ENCODE measurements around the gene VASN. TPM values are rescaled to one million over a fixed set of nuclear protein-coding genes. Genes with fewer than 3 reads are reported as not detected.

VASN gene
- total and polyA plus RNA-seq, 10 of the 15 experiments (the other 5 are each of a cell fraction or from before 2014, with no cell fraction given): 0.02 to 0.19 (median 0.14) TPM; not detected in 6

DNA sequence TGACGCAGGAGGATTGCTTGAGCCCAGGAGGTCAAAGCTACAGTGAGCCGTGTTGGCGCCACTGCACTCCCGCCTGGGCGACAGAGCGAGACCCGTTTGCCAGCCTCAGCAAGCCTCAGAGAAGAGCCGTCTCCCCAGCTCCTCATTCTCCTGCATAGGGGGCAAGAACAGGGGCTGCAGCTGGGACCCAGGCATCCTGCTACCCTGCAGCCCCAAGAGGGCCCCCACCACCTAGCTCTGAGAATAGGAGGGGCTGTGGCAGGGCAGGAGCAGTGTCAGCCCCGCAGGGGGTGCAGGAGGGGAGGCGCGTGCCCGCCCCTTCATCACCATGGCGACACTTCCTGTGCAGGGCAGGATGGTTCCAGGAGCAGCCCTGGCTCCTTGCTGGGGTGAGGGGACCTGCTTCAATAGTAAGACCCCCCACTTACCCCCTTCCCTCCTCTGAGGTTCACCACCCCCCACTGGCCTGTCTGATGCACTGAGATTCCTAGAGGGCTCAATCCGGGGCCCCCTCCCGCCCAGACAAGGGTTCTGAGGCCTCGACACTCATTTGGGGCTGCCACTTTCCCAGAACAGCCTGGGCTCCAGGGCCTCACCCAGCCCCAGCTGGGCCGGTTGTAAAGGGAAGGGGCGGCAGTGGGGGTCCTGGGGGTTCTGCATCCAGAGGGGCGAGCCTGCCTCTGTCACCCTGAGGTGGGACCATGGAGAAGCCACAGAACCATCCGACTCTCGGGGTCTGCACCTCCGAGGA, 20.2 kb downstream of the VASN start (continued):
- no peak for TF ChIP-seq REST (IDR thresholded peaks at IDR 0.05; ENCODE audit: low read depth, low read length)
- no peak for TF ChIP-seq PAX5 (IDR thresholded peaks at IDR 0.05; ENCODE audit: borderline replicate concordance, low read depth, low read length)
- TF ChIP-seq, protein P1, sequence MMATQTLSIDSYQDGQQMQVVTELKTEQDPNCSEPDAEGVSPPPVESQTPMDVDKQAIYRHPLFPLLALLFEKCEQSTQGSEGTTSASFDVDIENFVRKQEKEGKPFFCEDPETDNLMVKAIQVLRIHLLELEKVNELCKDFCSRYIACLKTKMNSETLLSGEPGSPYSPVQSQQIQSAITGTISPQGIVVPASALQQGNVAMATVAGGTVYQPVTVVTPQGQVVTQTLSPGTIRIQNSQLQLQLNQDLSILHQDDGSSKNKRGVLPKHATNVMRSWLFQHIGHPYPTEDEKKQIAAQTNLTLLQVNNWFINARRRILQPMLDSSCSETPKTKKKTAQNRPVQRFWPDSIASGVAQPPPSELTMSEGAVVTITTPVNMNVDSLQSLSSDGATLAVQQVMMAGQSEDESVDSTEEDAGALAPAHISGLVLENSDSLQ (IDR thresholded peaks at IDR 0.05): no peak
- TF ChIP-seq, protein P2, sequence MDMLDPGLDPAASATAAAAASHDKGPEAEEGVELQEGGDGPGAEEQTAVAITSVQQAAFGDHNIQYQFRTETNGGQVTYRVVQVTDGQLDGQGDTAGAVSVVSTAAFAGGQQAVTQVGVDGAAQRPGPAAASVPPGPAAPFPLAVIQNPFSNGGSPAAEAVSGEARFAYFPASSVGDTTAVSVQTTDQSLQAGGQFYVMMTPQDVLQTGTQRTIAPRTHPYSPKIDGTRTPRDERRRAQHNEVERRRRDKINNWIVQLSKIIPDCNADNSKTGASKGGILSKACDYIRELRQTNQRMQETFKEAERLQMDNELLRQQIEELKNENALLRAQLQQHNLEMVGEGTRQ (IDR thresholded peaks at IDR 0.05; ENCODE audit: borderline replicate concordance, low read depth, low read length): no peak
- TF ChIP-seq FOS (IDR thresholded peaks at IDR 0.05; ENCODE audit: borderline replicate concordance, extremely low read depth, insufficient read length): no peak
- TF ChIP-seq, protein P3, sequence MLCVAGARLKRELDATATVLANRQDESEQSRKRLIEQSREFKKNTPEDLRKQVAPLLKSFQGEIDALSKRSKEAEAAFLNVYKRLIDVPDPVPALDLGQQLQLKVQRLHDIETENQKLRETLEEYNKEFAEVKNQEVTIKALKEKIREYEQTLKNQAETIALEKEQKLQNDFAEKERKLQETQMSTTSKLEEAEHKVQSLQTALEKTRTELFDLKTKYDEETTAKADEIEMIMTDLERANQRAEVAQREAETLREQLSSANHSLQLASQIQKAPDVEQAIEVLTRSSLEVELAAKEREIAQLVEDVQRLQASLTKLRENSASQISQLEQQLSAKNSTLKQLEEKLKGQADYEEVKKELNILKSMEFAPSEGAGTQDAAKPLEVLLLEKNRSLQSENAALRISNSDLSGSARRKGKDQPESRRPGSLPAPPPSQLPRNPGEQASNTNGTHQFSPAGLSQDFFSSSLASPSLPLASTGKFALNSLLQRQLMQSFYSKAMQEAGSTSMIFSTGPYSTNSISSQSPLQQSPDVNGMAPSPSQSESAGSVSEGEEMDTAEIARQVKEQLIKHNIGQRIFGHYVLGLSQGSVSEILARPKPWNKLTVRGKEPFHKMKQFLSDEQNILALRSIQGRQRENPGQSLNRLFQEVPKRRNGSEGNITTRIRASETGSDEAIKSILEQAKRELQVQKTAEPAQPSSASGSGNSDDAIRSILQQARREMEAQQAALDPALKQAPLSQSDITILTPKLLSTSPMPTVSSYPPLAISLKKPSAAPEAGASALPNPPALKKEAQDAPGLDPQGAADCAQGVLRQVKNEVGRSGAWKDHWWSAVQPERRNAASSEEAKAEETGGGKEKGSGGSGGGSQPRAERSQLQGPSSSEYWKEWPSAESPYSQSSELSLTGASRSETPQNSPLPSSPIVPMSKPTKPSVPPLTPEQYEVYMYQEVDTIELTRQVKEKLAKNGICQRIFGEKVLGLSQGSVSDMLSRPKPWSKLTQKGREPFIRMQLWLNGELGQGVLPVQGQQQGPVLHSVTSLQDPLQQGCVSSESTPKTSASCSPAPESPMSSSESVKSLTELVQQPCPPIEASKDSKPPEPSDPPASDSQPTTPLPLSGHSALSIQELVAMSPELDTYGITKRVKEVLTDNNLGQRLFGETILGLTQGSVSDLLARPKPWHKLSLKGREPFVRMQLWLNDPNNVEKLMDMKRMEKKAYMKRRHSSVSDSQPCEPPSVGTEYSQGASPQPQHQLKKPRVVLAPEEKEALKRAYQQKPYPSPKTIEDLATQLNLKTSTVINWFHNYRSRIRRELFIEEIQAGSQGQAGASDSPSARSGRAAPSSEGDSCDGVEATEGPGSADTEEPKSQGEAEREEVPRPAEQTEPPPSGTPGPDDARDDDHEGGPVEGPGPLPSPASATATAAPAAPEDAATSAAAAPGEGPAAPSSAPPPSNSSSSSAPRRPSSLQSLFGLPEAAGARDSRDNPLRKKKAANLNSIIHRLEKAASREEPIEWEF (IDR thresholded peaks at IDR 0.05; ENCODE audit: insufficient replicate concordance, low read depth, low read length): no peak
- no peak for TF ChIP-seq HDAC6 (IDR thresholded peaks at IDR 0.05; ENCODE audit: unreplicated experiment)
- TF ChIP-seq NFXL1 (IDR thresholded peaks at IDR 0.05; ENCODE audit: borderline replicate concordance): no peak
- TF ChIP-seq SP1 (IDR thresholded peaks at IDR 0.05; ENCODE audit: low read depth, low read length): no peak
- no peak for TF ChIP-seq SREBF2 (IDR thresholded peaks at IDR 0.05; ENCODE audit: low read length)
- TF ChIP-seq LARP7 (IDR thresholded peaks at IDR 0.05): no peak

All from GM12878 (cell line).